Mammary microvascular endothelial cell (primary cell): Measurements from ENCODE around the gene MRPL49. TPM values are rescaled to one million over a fixed set of nuclear protein-coding genes. Genes with fewer than 3 reads are reported as not detected.

Experiments
- total RNA-seq: library from RNA; depleted of rRNA; stranded (reverse); fragments of >200 nt; gene quantifications from 2 replicates; pipeline ENCODE4 v1.2.3, GENCODE V29; 2015

MRPL49 gene
- total RNA-seq: 64.6 and 81.9 TPM in 2 replicates

DNA sequence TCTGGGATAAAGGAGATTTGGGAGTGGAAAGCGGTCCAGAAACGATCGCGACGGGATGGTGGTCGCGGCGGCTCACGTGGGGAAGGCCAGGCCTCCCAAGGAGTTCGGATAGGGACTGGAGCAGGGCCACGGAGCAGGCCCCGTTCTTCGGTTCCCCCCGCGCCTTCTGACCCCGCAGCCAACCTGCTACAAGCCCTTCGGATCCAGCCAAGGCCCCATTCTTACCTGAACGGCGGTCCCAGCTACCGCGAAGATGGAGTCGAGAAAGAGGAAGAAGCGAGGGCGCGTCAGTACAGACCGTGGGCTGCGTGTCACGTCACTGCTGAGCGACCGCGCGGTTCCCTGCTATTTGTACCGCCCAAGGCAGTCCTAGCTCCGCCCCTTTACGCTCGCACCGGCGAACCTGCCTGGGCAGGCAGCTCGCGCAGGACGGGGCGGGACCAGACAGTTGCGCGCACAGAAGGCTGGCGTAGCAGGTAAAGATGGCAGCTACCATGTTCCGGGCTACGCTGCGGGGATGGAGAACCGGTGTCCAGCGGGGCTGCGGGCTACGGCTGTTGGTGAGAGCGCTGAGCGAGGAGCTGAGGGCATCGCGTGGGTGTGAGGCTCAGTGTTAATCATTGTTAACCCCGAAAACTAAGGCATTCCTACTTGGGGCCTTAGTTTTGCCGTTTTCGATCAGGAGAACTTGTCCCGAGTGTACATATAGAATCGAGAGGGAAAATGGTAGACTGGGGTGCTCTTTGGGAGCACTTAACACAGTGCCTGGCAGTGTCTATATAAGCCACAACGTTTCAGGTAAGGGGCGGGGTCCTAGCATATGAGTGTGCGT lies at the start of gene MRPL49, which contains the start of gene FAU:
Gene MRPL49, plus strand, starts transcription at position 457 of the 832 bp plus-strand sequence. Its CDS starts 26 bp downstream, at position 483.
Gene FAU, minus strand, starts transcription at position 270 of the 832 bp plus-strand sequence. CDS start 321 bp downstream, outside the sequence.

DNA sequence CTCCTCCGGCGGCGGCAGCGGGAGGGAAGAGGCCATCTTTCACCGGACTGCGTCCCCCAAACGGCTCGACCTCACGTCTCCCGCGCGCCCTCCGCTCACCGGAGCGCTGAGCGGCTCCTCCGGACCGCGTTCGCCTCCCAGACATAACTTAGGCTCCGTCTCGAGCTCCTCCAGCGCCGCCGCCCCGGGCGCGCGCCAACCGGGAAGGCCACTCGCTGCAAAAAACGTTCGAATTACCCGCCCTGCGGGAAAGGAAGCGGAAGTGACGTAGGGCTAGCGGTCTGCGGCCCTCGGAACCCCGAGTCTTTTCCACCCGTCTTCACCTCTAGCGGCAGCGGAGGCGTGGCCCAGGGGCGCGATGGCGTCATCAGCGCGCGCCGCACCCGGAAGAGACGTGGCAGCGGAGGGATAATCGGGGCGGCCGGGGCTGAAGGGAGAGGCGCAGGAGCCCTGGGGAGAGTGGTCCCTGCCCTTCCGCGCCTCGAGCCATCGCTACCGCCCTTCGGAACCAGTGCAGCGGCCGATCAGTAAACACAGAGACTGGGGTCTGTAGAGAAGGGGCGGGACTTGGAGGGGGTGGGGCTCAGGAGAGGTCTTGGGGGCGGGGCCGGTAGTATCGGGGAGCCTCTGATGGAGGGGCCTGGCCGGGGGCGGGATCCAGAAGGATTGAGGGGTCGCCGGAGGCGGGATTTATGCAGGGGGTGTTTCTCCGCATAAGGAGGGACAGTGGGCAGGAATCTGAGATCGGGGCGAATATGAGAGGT lies 38.1 kb upstream of the MRPL49 start, which contains the start of the genes CDCA5 and ZFPL1:
Gene CDCA5, minus strand, starts transcription at position 207 of the 764 bp plus-strand sequence. Its CDS starts 62 bp downstream, at position 145.
Gene ZFPL1, plus strand, starts transcription at position 389 of the 764 bp plus-strand sequence. CDS start 477 bp downstream, outside the sequence.

DNA sequence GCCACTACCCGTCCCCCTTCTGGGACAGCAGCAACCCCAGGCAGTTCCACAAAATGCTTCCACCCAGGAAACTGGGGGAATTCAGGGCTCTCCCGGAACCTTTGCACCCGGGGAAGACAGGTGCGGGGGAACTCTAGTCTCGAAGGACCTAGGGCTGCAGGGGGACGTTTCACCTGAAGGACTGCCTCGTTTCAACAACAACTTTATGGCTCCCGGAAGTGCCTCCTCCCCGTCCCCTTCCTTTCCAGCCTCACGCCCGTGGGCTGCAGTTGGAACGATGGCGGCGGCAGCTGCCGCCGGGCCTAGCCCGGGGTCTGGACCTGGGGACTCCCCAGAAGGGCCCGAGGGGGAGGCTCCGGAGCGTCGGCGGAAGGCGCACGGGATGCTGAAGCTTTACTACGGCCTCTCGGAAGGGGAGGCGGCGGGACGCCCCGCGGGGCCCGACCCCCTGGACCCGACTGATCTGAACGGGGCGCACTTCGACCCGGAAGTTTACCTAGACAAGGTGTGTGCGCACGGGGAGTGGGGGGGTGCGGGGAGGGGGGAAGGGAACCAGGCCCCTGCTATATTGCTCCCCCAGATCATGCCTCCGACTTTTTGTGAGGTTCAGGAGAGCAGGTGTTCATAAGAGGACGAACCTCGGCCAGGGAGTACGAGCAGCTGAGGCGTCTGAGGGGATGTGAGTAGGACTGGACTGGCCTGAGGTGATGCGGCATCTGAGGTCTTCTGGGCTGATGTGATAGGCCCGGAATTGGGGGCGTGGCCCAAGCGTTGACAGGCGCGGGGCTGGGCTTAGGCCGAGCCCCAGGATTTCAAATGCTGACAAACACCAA lies 25.9 kb upstream of the MRPL49 start, which contains the start of gene VPS51:
Gene VPS51, plus strand, starts transcription at position 241 of the 833 bp plus-strand sequence. Its CDS starts 37 bp downstream, at position 278.

DNA sequence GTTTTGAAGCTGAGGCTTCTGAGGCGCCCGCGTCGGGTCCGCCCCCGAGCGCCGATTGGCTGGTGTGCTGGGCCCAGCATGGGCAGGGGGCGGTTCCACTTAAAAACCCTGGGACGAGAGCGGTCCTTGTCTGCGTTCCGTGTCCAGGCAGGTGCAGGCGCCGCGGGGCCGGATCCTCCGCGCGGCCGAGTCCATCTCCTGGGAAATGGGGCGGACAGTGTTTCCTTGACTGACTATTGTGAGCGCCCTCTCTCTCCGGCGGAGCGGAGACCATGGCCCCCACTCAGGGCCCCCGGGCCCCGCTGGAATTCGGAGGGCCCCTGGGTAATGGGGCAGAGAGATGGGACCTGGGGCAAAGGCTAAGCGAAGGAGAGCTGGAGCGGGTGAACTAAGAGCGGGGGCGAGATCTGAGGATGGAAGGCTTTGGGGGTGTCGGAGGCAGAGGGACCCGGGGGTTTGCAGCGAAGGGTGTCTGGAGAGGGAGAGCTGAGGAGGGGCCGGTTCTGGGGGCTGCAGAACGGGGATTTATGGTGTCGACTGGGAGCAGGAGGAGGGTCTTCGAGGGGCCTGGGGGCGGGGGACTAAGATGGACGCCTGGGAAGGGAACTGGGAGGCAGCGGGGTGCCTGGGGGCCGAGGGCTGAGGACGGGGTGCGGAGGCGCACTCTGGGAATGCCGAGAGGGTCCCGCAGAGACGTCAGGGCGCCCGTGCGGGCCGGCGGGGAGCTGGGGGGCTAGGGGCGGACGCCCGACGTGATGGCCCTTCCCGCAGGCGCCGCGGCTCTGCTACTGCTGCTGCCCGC lies 10.2 kb upstream of the MRPL49 start, which contains the start of gene TM7SF2:
Gene TM7SF2, plus strand, starts transcription at position 129 of the 802 bp plus-strand sequence. Its CDS starts 144 bp downstream, at position 273.

DNA sequence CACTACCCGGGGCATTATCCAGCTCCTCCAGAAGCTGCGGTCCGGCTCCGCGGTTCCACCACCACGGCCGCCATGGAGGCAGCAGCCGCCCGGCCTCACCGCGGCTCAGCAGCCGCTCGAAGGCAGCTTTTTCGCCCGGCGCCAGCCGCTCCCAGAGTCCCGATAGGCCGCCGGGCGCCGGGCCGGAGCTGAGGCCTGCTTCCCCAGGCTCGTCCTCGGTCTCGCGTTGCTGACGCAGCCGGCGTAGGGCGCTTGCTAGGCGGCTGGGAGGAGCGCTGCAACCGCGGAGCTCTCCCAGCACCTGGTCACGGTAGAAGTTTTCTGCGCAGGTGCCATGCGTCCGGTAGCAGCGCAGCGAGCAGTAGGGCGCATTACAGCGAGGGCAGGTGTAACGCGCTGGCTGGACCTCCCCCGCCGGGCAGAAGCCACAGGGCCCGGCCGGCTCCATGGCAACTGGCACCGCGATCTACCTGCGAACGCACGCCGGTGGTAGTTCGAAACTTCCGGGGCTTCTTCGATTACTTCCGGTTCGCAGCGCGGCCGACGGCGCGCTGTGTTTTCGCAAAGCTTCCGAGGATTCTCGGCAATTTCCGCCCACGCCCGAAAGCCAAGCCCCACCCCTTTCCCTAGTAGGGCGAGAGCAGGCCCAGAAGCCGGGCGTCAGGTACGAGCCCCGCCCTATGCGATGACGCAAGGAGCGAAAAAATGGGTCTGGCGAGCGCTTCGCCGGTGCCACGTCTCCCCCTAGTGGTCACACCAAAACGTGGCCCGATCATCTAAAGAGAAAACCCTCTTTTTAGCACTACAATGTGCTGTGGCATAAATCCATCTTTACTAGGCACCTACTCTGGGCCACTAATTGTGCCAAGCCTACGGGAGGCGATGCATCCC lies 4.7 kb upstream of the MRPL49 start, which contains the start of gene ZNHIT2:
Gene ZNHIT2, minus strand, starts transcription at position 496 of the 891 bp plus-strand sequence. Its CDS starts 48 bp downstream, at position 448.

DNA sequence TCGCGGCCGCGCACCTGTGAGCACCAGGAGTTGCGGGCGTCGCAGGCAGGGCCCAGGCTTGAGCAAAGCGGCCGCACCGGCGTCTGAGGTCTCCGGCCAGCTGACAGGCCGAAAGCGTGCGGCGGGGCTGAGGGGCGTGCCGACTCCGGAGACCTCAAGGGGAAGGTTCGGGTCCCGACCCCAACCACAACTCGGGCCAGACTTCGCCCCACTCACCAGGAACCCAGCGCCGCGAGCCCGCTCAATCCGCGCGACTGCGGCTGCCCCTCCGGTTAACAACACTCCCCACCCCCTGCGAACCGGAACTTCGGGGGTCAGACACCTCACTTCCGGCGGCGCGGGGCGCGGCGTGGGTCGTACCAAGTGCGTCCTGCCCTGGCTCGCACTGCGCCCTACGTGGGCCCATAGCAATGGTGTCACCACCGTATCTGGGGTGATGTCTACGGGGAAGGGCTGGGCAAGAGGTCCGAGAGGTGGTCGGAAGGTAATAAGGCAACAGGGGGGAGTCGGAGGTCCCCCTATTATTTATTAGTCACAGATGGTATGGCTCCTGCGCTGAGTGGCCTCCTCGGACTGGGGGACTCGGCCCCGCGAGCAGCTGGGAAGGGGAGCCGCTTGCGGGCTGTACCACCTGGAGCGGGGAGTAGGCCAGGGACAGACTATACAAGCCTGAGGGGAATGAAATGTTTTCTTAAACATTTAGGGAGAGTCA lies 12.3 kb downstream of the MRPL49 start, which contains the start of gene SYVN1:
Gene SYVN1, minus strand, starts transcription at position 280 of the 712 bp plus-strand sequence. CDS start 918 bp downstream, outside the sequence.

DNA sequence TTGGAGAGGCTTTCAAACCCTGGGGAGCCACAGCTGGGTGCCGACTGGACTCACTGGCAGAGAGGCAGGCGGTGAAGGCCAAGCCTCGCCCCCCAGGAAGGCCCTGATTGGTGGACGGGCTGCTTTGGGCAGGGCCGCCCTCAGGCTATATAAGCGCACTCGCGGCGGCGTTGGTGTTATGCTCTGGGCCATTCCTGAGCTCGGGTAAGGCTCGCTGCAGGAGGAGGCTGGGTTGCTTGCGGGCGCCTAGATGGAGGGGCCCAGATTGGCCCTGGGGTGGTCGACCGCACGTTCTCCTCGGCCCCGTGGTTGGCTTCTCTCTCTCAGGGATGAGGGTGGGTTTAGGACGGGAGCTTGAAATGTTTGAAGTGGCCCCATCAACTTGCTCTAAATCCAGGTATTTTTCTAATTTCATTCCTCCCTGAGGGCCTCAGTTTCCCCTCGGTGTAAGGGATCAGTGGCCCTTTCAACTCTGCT lies 48.0 kb downstream of the MRPL49 start, which contains the start of gene SPDYC:
Gene SPDYC, plus strand, starts transcription at position 176 of the 477 bp plus-strand sequence. CDS start 1,125 bp downstream, outside the sequence.

Other genes starting within 250 kb of the MRPL49 start
- 84.5 and 91.1 TPM in 2 replicates for gene EHD1, start 243.7 kb upstream of the MRPL49 start, total RNA-seq
- 22.2 and 27.4 TPM in 2 replicates for gene ATG2A, start 205.1 kb upstream of the MRPL49 start, total RNA-seq
- gene PPP2R5B, start 197.6 kb upstream of the MRPL49 start, total RNA-seq: 23.6 and 27.2 TPM in 2 replicates
- not detected in 2 replicates for gene GPHA2, start 186.4 kb upstream of the MRPL49 start, total RNA-seq
- not detected in 2 replicates for gene MAJIN, start 150.2 kb upstream of the MRPL49 start, total RNA-seq
- 4.4 and 7.9 TPM in 2 replicates for gene BATF2, start 125.3 kb upstream of the MRPL49 start, total RNA-seq
- 167 and 184 TPM in 2 replicates for gene ARL2, start 108.2 kb upstream of the MRPL49 start, total RNA-seq
- gene SNX15, start 94.9 kb upstream of the MRPL49 start, total RNA-seq: 17.1 and 17.3 TPM in 2 replicates
- gene SAC3D1, start 81.1 kb upstream of the MRPL49 start, total RNA-seq: 28.0 and 37.5 TPM in 2 replicates
- gene NAALADL1, start 63.8 kb upstream of the MRPL49 start, total RNA-seq: 6.2 and 18.9 TPM in 2 replicates
- 20.7 and 21.8 TPM in 2 replicates for gene CDCA5, start 38.3 kb upstream of the MRPL49 start, total RNA-seq
- 49.2 and 62.0 TPM in 2 replicates for gene ZFPL1, start 38.1 kb upstream of the MRPL49 start, total RNA-seq
- gene VPS51, start 26.1 kb upstream of the MRPL49 start, total RNA-seq: 259 and 334 TPM in 2 replicates
- gene TM7SF2, start 10.4 kb upstream of the MRPL49 start, total RNA-seq: 8.5 and 17.0 TPM in 2 replicates
- gene ZNHIT2, start 4.6 kb upstream of the MRPL49 start, total RNA-seq: 12.4 and 15.7 TPM in 2 replicates
- gene FAU, start 187 bp upstream of the MRPL49 start, total RNA-seq: 504 and 675 TPM in 2 replicates
- 14.9 and 17.2 TPM in 2 replicates for gene SYVN1, start 12.2 kb downstream of the MRPL49 start, total RNA-seq
- gene SPDYC, start 47.9 kb downstream of the MRPL49 start, total RNA-seq: not detected in 2 replicates
- gene CAPN1, start 59.6 kb downstream of the MRPL49 start, total RNA-seq: 243 and 266 TPM in 2 replicates
- 11.4 and 19.0 TPM in 2 replicates for gene POLA2, start 139.6 kb downstream of the MRPL49 start, total RNA-seq
- gene CDC42EP2, start 192.5 kb downstream of the MRPL49 start, total RNA-seq: 38.5 and 40.8 TPM in 2 replicates
- gene DPF2, start 211.5 kb downstream of the MRPL49 start, total RNA-seq: 37.3 and 38.1 TPM in 2 replicates
- 0.30 TPM in 1 of 2 replicates, not detected in the other for gene TIGD3, start 232.4 kb downstream of the MRPL49 start, total RNA-seq